ENCODE measurements around the gene KIAA0319L.
"Not testable (repeated sequence)": the region's sequence is repeated elsewhere in the genome, so short reads cannot be mapped to it uniquely, and the experiment has no call there.

Gene KIAA0319L

DNA sequence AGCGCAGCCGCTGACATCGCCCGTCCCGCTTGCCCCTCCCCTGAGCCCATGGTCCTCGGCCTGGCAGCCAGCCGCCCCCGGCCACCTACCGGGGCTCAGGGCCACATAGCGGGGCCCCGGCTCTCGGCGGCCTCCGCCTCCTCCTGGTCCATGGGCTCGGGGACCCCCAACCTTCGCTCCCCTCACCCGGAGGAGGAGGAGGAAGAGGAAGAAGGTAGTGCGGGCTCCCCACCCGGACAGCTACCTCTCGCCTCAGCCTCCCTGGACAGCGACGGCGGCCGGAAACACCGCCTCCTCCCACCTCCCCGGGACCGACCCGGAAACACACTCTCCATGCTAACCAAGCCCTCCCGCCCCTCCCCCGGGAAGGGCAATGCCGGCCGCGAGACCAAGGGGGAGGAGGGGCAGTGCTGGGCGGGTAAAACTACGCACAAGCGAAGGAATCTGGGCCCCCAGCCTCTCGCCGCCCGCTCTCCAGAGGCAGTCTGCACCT is at the start of gene KIAA0319L:
Gene KIAA0319L (minus strand): TSS at position 286 of the 493 bp plus-strand sequence. CDS start 2,912 bp downstream, outside the sequence.
- peak in 1 of 3 donors; percentile 30 for DNase-seq (ENCODE audit: low read depth in 3 of 3, low spot score in 1 of 3)

DNA sequence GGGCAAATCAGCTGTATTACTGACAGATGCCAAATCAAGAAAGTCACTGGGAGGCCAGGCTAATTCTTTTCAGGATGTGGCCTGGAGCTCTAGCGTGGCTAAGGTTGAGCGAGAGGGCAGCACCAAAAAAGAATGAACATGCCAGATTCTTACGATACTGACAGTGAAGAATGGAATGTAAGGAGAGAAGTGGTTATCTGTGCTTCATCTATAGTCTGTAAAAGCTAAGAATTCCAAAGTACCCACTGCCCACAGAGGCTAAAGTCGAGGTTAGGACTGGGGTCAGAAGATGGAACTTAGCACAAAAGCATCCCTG is 48.6 kb upstream of the KIAA0319L start:
- DNase-seq (ENCODE audit: low read depth in 3 of 3, low spot score in 1 of 3) = no peak

DNA sequence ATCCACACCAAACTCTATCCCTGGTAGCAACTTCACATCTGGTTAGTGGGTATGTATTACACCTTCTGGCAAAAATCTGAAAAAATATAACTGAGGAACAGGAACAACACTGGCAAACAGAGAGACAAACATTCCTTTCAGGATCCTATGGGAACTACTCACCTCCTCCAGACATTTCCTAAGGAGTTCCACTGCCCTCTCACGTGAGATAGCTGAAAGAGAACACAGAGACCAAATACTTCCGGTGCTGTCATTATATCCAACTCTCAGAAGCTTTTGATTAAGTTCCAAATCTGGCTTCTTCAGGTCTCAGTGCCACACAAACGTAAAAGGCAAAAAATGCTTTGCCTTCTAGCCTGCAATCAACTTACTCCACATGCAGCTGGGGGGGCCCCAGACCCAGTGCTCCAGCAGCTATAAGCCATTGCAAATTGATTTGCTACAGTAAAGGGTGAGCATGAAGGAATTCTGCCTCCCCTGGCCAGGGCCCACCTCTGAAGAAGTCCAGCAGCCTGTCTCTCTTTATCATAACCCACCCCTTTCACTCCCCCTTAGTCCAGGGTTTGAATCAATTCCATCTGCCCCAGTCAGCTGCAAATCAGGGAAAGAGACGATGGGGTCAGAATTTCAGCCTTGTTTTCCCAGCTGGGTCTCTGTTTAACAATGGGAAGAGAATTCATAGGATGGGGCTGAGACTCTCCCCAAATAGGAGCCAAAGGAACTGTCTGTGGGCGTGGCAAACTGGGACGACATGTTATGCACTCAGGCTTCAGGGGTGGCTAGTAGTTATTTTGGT is 48.1 kb upstream of the KIAA0319L start:
- no peak for DNase-seq (ENCODE audit: low read depth in 3 of 3, low spot score in 1 of 3)

DNA sequence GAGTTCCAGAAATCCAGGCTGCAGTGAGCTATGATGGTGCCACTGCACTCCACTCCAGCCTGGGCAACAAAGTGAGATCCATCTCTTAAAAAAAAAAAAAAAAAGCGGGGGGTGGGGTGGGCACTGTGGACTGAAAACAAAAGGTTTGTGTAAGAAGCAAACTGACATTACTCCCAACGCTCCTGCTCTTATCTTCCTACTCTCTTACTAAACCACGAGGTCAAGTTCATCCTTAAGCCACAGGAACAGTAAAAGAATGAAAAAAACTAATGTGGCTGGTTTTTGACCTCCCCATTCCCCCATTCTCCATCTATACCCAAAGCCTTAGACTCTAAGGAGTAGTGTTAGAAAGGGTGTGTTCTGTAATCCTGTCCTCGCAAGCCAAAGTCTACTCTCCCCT is 46.7 kb upstream of the KIAA0319L start:
- no peak for DNase-seq (ENCODE audit: low read depth in 3 of 3, low spot score in 1 of 3)

DNA sequence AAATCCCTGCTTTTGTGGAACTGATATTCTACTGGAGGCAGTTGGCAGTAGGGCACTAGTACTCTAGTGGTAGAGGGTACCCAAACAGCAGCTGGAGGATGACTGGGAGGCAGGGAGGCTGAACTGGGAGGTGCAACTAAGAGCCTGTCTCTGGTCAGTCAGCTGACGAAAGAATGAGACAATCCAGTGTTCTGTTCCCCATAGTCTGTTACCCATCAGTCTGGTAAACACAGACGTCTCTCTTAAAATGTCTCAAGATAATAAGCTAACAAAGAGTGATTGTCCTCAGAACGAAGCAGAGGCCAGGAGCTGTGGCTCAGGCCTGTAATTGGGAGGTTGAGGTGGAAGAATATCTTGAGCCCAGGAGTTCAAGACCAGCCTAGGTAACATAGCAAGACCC is 46.3 kb upstream of the KIAA0319L start:
- DNase-seq (ENCODE audit: low read depth in 3 of 3, low spot score in 1 of 3) = no peak

DNA sequence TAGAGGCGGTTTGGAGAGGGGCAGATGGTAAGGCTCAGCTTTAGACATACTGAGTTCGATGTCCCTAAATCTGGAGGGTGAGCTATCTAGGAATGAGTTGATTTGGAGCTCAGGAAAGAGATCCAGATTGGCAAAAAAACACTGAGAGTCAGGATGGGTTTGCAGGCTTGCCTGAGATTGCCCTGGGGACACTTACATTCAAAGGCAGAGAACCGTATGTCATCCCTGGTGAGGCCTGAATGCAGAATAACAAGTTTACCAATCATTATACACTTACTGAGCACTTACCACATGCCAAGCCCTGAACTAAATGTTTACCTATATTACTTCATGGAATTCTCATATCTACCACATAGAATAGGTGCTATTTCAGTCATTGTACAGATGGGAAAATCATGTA is 43.4 kb upstream of the KIAA0319L start:
- no peak for DNase-seq (ENCODE audit: low read depth in 3 of 3, low spot score in 1 of 3)

DNA sequence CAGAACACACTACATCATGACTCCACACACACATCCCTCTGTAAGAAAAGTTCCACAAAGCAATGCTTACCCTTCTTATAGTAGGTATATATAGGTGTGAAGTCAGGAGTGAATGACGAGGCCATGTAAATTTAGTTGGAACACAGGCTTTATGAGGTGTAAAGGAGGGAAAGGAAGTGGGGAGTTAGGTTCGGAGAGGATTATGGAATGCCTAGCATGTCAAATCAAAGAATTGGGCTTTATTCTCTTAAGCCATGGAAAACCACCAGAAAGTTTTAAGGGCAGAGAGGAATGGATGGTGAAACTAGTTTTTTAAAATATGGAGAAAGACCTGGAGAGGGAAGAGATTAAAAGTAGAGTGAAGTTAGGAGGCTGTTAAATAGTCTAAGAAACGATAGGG is 42.2 kb upstream of the KIAA0319L start:
- DNase-seq (ENCODE audit: low read depth in 3 of 3, low spot score in 1 of 3) = no peak

DNA sequence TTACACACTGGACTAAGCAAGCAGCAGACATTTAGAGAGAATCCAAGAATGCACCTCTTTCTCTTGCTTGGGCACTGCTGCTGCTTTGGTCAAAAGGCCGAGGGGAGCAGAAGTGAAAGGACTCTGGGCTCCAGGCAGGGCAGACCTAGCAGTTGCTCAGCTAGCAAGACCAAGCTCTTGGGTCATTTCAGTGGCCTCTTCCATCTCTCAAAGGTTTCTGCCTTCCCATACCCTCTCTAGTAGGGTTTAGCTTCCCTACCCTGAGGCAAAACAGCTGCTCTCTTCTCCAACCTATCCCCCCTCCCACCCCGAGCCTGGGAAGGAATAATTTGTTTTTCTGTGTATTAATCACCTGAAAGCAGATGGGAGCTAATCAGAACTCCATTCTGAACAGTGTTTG is 41.7 kb upstream of the KIAA0319L start:
- no peak for DNase-seq (ENCODE audit: low read depth in 3 of 3, low spot score in 1 of 3)

DNA sequence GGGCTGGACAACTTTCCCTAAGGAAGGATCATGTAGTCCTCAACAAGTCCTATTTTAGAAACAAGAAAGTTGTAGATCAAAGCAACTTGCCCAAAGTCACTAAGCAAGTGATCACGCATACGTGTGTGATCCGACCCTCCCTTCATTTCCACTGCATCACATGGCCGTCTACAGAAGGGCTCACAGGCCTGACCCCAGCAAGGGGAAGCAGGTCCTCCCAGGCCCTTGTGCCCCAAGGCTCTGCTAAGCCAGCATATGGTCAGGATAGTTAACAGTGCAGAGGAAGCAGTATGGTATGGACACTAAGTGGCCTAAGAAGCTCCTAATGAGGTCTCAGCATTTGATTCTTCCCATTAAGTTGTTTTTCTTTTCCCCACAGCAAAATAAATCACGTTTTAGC is 40.7 kb upstream of the KIAA0319L start:
- no peak for DNase-seq (ENCODE audit: low read depth in 3 of 3, low spot score in 1 of 3)

DNA sequence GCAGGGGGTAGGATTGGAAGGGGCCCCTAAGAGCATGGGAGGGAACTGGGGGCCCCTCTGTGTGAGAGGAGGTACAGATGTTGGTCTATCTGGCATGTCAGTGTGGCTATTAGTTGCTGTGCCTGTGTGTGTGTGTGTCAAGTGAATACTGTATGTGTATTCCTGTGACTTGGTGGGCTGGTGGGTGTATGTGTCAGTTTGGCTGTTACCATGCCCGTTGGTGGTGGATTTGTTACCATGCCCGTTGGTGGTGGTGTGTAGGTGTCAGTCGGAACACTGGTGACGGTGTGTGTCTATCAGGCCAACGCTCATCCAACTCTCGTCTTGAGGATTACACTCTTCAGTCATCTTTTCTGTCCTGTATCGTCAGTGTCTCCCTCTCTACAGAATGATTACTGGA is 38.5 kb upstream of the KIAA0319L start:
- DNase-seq (ENCODE audit: low read depth in 3 of 3, low spot score in 1 of 3) = no peak

DNA sequence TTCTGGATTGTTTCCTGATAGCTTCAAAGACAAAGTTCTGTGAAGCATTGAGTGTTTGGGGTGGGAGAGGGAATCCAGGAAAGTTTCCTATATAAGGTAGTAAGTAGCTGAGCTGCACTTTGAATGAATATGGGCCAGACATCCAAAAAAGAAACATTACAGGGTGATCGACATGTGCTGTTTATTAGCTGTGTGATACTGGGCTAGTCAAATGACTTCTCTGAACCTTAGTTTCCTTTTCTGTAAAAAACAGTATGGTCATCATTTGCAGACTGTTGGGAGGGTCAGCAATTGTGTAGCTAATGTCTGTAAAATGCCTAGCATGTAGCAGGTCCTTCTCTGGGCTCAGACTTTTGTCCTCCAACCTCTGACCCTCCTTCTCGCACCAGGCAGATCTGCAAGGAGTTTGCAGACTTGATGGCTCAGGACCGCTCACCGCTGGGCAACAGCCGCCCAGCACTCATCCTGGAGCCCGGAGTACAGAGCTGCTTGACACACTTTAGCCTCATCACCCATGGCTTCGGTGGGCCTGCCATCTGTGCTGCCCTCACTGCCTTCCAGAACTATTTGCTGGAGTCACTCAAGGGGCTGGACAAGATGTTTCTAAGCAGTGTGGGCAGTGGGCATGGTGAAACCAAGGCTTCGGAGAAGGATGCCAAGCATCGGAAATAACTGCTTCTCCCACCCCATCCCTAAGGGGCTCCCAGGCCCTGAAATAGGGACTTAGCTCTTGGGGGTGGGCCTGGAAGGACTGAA is 37.0 kb upstream of the KIAA0319L start:
- no peak for DNase-seq (ENCODE audit: low read depth in 3 of 3, low spot score in 1 of 3)

DNA sequence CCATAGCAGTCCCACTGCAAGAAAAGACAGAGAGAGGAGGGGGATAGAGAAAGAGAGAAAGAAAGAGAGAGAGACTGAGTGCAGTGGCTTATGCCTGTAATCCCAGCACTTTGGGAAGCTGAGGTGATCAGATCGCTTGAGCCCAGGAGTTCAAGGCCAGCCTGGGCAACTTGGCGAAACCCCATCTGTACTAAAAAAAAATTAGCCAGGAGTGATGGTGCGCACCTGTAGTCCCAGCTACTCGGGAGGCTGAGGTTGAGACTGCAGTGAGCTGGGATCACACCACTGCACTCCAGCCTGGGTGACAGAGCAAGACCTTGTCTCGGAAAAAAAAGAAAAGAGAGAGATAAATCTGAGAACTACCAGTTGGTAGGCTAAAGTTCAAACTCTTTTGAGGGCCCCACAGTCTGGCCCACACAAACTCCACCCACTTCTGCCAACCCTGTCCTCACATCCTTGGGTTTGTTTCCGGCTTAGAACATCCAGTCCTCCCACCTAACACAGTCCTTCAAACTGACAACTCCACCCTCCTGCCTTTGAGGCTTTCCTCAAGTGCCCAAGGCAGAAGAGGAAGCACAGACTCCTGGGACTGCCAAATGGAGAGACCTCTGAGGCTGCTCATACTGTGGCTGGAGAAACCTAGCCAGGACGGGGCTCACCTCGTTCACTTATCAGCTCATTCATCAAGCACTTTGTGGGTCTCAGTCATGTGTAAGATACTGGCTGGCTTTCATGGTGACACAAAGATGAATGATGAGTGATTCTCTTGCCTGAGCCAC is 36.0 kb upstream of the KIAA0319L start:
- DNase-seq (ENCODE audit: low read depth in 3 of 3, low spot score in 1 of 3) = no peak

DNA sequence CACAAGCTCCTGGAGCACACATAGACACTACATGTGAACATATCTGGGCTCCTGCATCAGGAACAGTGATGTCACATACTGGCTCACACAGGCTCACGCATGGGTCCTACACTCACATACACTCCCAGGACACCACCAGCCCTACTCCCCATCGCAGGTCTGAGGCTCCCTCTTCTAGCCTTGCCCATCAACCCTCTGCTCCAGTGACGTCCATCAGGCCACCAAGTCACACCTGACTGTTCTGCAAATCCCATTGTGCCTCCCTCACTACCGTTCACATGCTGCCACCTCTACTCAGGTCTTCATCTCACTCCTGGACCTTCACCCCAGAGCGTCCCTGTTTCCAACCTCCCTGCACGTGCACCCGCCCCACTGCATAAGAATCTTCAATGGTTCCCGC is 34.0 kb upstream of the KIAA0319L start:
- DNase-seq (ENCODE audit: low read depth in 3 of 3, low spot score in 1 of 3) = no peak

DNA sequence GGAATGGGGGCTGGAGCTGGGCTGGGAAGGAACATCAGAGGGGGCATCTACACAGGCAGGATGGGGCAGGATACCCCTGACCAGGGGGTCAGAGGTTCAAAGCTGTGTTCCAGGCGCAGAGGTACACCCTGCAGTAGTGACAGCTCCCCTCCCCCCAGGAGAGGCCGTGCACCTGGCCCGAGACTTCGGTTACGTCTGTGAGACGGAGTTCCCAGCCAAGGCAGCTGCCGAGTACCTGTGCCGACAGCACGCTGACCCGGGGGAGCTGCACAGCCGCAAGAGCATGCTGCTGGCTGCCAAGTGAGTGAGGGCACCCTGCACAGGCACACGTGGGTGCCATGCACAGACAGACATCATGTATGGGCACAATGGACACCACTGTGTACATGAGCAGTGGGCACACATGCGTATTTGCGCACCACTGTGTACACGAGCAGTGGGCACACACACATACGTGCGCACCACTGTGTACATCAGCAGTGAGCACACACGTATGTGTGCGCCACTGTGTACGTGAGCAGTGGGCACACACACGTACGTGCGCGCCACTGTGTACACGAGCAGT is 33.4 kb upstream of the KIAA0319L start:
- no peak for DNase-seq (ENCODE audit: low read depth in 3 of 3, low spot score in 1 of 3)

DNA sequence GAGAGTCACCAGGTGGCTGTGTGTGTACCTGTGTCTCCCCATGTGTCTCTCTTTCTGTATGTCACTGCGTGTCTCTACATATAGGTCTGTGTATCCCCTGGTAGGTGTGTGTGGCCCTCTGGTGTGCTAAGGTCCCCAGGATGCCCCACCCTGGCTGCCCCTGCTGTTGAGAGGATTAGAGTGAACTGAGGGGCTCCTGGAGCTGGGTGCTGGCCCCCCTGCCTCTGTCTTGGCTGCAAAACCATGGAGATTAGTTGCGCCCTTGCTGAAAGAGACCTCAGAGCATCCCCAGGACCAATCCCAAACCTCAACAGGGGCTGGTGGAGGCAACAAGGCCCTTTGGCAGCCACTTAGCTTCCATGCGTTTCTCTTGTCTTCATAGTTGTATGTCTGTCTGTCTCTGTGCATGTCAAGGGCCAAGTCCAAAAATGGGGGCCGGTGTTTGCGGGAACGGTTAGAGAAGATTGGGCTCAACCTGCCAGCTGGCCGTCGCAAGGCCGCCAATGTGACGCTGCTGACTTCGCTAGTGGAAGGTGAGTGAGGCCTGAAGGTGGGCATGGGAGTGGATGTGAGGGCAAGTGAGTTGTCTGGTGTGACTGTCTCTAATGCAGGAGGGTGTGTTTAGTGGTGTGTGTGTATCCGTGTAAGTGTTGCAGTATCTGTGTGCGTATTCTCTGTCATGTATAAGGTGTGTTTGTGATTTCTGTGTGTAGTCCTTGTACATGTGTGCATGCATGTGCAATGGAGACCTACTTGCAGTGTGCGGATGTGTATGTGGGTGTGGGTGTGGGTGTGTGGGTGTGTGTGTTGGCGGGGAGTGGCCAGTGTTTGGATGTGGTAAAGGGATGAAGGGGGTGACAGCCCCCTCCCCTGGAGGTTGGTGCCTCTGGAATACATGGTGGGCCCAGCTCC is 32.6 kb upstream of the KIAA0319L start:
- DNase-seq (ENCODE audit: low read depth in 3 of 3, low spot score in 1 of 3) = no peak

DNA sequence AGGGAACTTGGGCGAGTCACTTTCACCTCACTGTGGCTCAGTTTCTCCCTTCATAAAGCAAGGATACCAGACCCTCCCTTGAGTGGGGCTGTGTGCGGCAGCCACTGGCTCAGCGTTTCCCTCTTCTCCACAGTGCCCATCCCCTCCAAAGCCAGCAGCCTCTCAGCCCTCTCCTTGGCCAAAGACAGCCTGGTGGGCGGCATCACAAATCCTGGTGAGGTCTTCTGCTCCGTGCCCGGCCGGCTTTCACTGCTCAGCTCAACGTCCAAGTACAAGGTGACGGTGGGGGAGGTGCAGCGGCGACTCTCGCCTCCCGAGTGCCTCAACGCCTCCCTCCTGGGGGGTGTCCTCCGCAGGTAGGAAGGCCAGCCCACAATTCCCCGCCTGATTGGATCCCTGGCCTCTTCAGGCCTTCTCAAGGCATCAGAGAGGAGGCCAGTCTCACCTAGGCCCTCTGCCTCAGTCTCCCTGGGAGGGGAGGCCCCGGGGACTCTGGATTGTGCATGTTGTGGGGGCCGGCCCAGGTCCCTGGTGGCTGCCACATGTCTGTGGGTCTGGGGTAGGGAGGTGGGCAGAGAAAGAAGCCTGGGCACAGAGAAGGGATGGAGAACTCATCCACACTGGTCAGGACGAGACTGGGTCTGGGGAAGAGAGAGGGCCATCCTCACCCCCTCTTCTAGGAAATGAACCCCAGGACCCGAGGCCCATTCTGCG is 31.2 kb upstream of the KIAA0319L start:
- no peak for DNase-seq (ENCODE audit: low read depth in 3 of 3, low spot score in 1 of 3)

DNA sequence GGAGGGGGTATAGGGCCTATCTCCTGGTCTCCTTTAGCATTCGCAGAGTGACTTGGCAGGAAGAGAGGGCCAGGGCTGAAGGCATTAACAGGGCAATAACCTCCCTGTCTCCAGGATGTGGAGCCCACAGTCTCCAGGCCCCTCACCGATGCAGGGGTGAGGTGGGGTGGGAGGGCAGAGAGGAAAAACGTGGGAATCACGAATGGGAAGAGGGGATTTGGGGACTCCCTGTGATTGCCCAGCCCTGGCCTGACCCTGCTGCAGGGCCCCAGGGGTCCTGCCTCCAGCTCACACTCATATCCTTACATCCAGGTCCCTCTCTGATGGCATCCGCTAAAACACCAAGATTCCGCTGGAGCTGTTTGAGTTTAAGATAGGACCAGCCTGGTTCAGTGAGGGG is 30.5 kb upstream of the KIAA0319L start:
- DNase-seq (ENCODE audit: low read depth in 3 of 3, low spot score in 1 of 3) = no peak

DNA sequence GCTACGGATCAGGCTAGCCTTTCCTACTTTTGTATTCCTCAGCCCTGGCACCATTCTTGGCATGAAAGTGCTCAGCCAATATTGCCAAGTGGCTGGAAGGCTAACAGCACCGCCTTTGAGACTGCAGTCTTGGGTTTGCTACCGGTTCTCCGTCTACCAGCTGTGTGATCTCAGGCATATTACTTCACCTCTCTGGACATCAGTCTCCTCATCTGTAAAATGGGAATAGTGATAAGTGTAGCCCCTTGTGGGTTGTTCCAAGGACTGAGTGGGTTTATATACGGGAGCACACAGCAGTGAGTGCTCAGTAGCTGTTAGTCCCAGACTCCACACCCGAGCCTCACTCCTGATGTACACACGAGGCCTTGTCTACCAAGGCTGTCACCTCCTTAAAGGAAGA is 29.6 kb upstream of the KIAA0319L start:
- DNase-seq (ENCODE audit: low read depth in 3 of 3, low spot score in 1 of 3) = no peak

DNA sequence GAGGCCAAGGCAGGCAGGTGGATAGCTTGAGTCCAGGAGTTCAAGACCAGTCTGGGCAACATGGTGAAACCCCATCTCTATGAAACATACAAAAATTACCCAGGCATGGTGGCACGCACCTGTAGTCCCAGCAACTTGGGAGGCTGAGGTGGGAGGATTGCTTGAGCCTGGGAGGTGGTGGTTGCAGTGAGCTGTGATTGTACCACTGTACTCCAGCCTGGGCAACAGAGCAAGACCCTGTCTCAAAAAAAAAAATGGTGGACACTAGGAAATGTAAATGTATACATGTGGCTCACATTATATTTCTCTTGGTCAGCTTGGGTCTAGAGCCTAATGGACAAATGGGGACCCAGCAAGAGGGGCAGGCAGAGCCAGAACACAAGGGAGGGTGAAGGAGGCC is 28.6 kb upstream of the KIAA0319L start:
- not testable (repeated sequence) for DNase-seq (ENCODE audit: low read depth in 3 of 3, low spot score in 1 of 3)

DNA sequence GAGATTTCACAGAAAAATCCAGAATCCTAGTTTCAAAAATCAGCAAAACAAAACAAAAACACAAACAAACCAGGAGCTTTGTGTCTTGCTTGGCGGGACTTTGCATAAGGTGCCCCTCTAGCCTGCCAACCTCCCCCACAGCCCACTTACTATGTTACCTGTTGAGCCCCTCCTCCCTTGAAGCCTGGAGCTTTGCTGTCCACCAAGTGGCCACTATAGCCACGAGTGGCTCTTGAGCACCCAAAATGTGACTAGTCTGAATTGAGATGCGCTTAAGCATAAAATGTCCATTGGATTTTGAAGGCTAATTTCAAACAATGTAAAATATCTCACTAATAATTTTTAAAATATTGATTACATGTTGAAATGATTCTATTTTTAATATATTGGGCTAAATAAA is 28.1 kb upstream of the KIAA0319L start:
- no peak for DNase-seq (ENCODE audit: low read depth in 3 of 3, low spot score in 1 of 3)
